Mesenchymal stem cell (in vitro differentiated cells and primary cell): ENCODE data around the gene TDRD9.

Experiments
- DNase-seq: peaks from one replicate; pipeline ENCODE4 v3.0.0-alpha.2; 2013
- H2AFZ ChIP-seq: one replicate; pipeline ENCODE4 v1.6.1; 2013; ENCODE audit warnings: low read depth, mild to moderate bottlenecking, control low read depth, inconsistent platforms, low read length, moderate library complexity
- H2AK5ac ChIP-seq: 2 replicates; pipeline ENCODE4 v1.6.1; 2013; ENCODE audit warnings: low read length, moderate library complexity, mild to moderate bottlenecking, inconsistent platforms; ENCODE audit not compliant: severe bottlenecking
- H2BK120ac ChIP-seq: one replicate; pipeline ENCODE4 v1.6.1; 2013; ENCODE audit warnings: low read depth, mild to moderate bottlenecking, inconsistent platforms, low read length, moderate library complexity
- H2BK12ac ChIP-seq, 2 experiments: one replicate each; pipeline ENCODE4 v1.6.1; 2013; ENCODE audit warnings: inconsistent platforms in 2 of 2, low read length in 2 of 2, mild to moderate bottlenecking in 2 of 2, moderate library complexity in 2 of 2, control low read depth in 1 of 2
- H2BK15ac ChIP-seq: one replicate; pipeline ENCODE4 v1.6.1; 2013; ENCODE audit warnings: mild to moderate bottlenecking, low read depth, inconsistent platforms; ENCODE audit not compliant: poor library complexity, severe bottlenecking
- H2BK5ac ChIP-seq: 2 replicates; pipeline ENCODE4 v1.6.1; 2013; ENCODE audit warnings: low read depth, mild to moderate bottlenecking, low read length, control low read depth, inconsistent platforms; ENCODE audit not compliant: poor library complexity, severe bottlenecking
- H3K14ac ChIP-seq, 2 experiments: one replicate each; pipeline ENCODE4 v1.6.1; 2013; ENCODE audit warnings: inconsistent platforms in 2 of 2, low read length in 2 of 2, control low read depth in 1 of 2, mild to moderate bottlenecking in 1 of 2, moderate library complexity in 1 of 2
- H3K18ac ChIP-seq, 2 experiments: one replicate each; pipeline ENCODE4 v1.6.1; 2013; ENCODE audit warnings: inconsistent platforms in 2 of 2, low read length in 2 of 2, control low read depth in 1 of 2, low read depth in 1 of 2, mild to moderate bottlenecking in 1 of 2
- H3K23ac ChIP-seq, 2 experiments: one replicate each; pipeline ENCODE4 v1.6.1; 2013; ENCODE audit warnings: inconsistent platforms in 2 of 2, low read length in 2 of 2, mild to moderate bottlenecking in 2 of 2, moderate library complexity in 2 of 2, control low read depth in 1 of 2
- H3K27ac ChIP-seq: 2 replicates; pipeline ENCODE4 v1.5.1; 2013; ENCODE audit warnings: mild to moderate bottlenecking, moderate library complexity, low read length, control low read depth, inconsistent platforms; ENCODE audit not compliant: poor library complexity, severe bottlenecking
- H3K27me3 ChIP-seq, 2 experiments: 2 replicates each; pipeline versions ENCODE4 v1.6.1 to v1.7.0; 2013; ENCODE audit warnings: low read length in 2 of 2, mild to moderate bottlenecking in 2 of 2, moderate library complexity in 2 of 2, control low read depth in 1 of 2, inconsistent platforms in 1 of 2; ENCODE audit not compliant: control insufficient read depth in 1 of 2, insufficient read depth in 1 of 2
- H3K36me3 ChIP-seq, 2 experiments: 2 replicates each; pipeline versions ENCODE4 v1.6.1 to v1.7.0; 2013; ENCODE audit warnings: low read length in 2 of 2, control low read depth in 1 of 2, inconsistent platforms in 1 of 2, low read depth in 1 of 2, mild to moderate bottlenecking in 1 of 2; ENCODE audit not compliant: insufficient read depth in 2 of 2, control insufficient read depth in 1 of 2
- H3K4ac ChIP-seq, 2 experiments: one replicate each; pipeline ENCODE4 v1.6.1; 2013; ENCODE audit warnings: inconsistent platforms in 2 of 2, low read length in 2 of 2, mild to moderate bottlenecking in 2 of 2, moderate library complexity in 2 of 2, control low read depth in 1 of 2, low read depth in 1 of 2
- H3K4me1 ChIP-seq: 2 replicates; pipeline ENCODE4 v1.6.1; 2013; ENCODE audit warnings: low read depth, low read length, control low read depth; ENCODE audit not compliant: control insufficient read depth, insufficient read depth
- H3K4me2 ChIP-seq: 2 replicates; pipeline ENCODE4 v1.6.1; 2013; ENCODE audit warnings: low read length, mild to moderate bottlenecking, inconsistent platforms; ENCODE audit not compliant: poor library complexity, severe bottlenecking
- H3K4me3 ChIP-seq, 2 experiments: 2 replicates each; pipeline versions ENCODE4 v1.5.1 to v1.7.0; 2013; ENCODE audit warnings: low read length in 2 of 2, mild to moderate bottlenecking in 2 of 2, control low read depth in 1 of 2, low read depth in 1 of 2; ENCODE audit not compliant: insufficient read depth in 1 of 2
- H3K79me1 ChIP-seq: replicated peaks from 2 replicates; pipeline ENCODE4 v1.6.1; 2013; ENCODE audit warnings: mild to moderate bottlenecking, control low read depth, low read length, inconsistent platforms; ENCODE audit not compliant: poor library complexity, severe bottlenecking
- H3K9ac ChIP-seq: 2 replicates; pipeline ENCODE4 v1.7.0; 2013; ENCODE audit warnings: mild to moderate bottlenecking, low read length, moderate library complexity
- H3K9me3 ChIP-seq: 2 replicates; pipeline ENCODE4 v1.7.0; 2013; ENCODE audit warnings: mild to moderate bottlenecking, low read length; ENCODE audit not compliant: control insufficient read depth
- H4K8ac ChIP-seq: one replicate; pipeline ENCODE4 v1.6.1; 2013; ENCODE audit warnings: inconsistent platforms, mild to moderate bottlenecking, low read length, moderate library complexity
- H4K91ac ChIP-seq: one replicate; pipeline ENCODE4 v1.6.1; 2013; ENCODE audit warnings: mild to moderate bottlenecking, low read length, inconsistent platforms
- WGBS: methylation state at CpG from one replicate; pipeline ENCODE4 v1.1.7; 2013; ENCODE audit warnings: mixed read lengths; 5-methylcytosine and 5-hydroxymethylcytosine counted together

Gene TDRD9

DNA sequence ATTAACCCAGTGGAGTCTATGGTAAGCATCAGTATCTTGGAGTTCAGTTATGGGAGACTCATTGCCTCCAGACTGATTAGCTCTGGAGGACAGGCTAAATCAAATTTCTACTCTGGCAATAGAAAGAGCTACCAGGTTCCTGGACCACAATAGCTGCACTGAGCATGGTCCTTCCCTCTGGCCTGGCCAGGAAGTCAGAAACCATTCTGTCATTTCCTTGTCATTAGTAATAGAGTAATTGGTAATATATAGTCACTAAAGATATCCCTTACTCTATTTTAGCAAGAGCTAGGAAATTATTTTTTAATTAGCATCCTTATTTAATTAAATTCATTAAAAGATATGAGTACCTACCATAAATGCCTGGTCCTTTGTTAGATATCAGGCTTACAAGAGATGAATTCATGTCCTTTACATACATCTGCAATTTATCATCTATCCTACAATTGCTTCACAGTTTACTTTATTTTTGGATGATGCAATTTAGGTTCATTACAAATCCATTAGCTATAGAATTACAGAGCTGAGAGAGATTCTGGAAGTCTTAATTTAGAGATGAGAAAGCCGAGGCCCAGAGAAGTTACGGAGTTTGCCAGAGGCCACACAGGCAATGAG, 23.7 kb upstream of the TDRD9 start:
- Histone ChIP-seq H4K8ac (no peak overlapping the region), H3K79me1 (no peaks in the 10 kb centered on the region), H3K9me3 (no peaks in the 10 kb centered on the region), H3K14ac (no peak overlapping the region), H3K18ac (no peak overlapping the region), H2AK5ac (no peak overlapping the region), H3K27me3 (peaks cover 4% of the 10 kb centered on the region in 2 experiments), H3K9ac (no peak overlapping the region), H2BK12ac (no peak overlapping the region), H3K23ac (no peak overlapping the region), H3K36me3 (peaks cover 0 to 3% of the 10 kb centered on the region in 2 experiments), H2BK120ac (no peak overlapping the region), H3K4me3 (no peak overlapping the region), H3K27ac (no peak overlapping the region), H3K4ac (no peak overlapping the region), H4K91ac (no peak overlapping the region), H2BK15ac (no peak overlapping the region), H2BK5ac (no peak overlapping the region), H3K4me1 (peaks cover 11% of the 10 kb centered on the region), H2AFZ (no peak overlapping the region), H3K4me2 (no peak overlapping the region)
- DNase-seq: no peak
- WGBS: 81% methylated on average over 2 of the region's 2 CpGs

DNA sequence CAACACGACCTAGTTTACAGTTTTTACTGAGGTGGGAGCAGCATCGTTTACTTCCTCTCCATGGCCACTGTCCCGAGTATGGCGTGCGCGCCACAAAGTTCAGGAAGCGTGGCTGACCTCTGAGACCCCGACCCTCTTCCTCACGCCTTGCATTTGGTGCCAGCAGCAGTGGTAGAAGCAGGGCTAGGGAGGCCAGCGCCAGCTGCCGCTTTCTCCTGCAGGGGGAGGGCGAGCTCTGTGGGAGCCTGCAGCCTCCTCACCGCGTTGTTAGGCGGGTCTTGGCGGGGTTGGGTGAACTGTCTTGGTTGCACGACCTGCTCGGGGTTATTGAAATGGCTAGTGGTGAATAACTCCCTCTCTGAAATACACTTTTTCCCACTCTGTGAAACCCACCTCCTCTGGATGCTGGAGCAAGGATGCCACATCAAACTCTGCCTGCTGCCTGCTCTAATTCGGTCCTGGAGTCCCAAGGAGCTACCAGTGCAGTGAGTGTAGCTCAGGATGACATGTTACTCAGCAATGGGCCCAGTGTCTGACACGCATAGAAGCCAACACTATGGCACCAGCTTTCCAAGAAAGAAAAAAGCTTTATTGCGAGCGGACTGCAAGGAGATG, 22.3 kb upstream of the TDRD9 start:
- Histone ChIP-seq H2AFZ (no peak overlapping the region), H4K8ac (no peak overlapping the region), H4K91ac (no peak overlapping the region), H3K4me1 (peaks cover 16% of the 10 kb centered on the region), H2AK5ac (no peak overlapping the region), H3K18ac (no peak overlapping the region), H3K14ac (no peak overlapping the region), H3K9me3 (no peaks in the 10 kb centered on the region), H3K27me3 (peaks cover 2% of the 10 kb centered on the region in 2 experiments), H2BK120ac (no peak overlapping the region), H3K4ac (no peak overlapping the region), H3K23ac (peak overlapping the region in 1 of 2 experiments; percentile 64), H3K36me3 (peaks cover under 1 to 4% of the 10 kb centered on the region in 2 experiments), H3K79me1 (no peaks in the 10 kb centered on the region), H2BK12ac (no peak overlapping the region), H2BK5ac (no peak overlapping the region), H3K4me3 (no peak overlapping the region), H3K4me2 (no peak overlapping the region), H3K9ac (no peak overlapping the region), H2BK15ac (no peak overlapping the region), H3K27ac (no peak overlapping the region)
- 66% methylated on average over 22 of the region's 22 CpGs for WGBS
- DNase-seq: no peak

- H3K27ac ChIP-seq: no peak overlapping the region
- 96% methylated on average over 4 of the region's 4 CpGs for WGBS
- H3K4me3 ChIP-seq: no peak overlapping the region
- no peak overlapping the region for H2BK5ac ChIP-seq
- H2AK5ac ChIP-seq: no peak overlapping the region
- no peak overlapping the region for H3K18ac ChIP-seq
- no peak overlapping the region for H2BK15ac ChIP-seq
- H3K23ac ChIP-seq: no peak overlapping the region
- DNase-seq: no peak
- H3K27me3 ChIP-seq: no peaks in the 10 kb centered on the region
- peaks cover 12 to 25% of the 10 kb centered on the region in 2 experiments for H3K36me3 ChIP-seq
- H3K14ac ChIP-seq: no peak overlapping the region
- H3K4ac ChIP-seq: no peak overlapping the region
- H3K79me1 ChIP-seq: no peaks in the 10 kb centered on the region
- H3K9ac ChIP-seq: no peak overlapping the region
- H4K91ac ChIP-seq: no peak overlapping the region
- no peak overlapping the region for H2BK12ac ChIP-seq
- no peak overlapping the region for H2AFZ ChIP-seq
- peaks cover 14% of the 10 kb centered on the region for H3K4me1 ChIP-seq
- H2BK120ac ChIP-seq: no peak overlapping the region
- no peak overlapping the region for H4K8ac ChIP-seq
- H3K4me2 ChIP-seq: no peak overlapping the region
- H3K9me3 ChIP-seq: no peaks in the 10 kb centered on the region
These were observed 19.7 kb upstream of the TDRD9 start for GRCh38 chr14:103908580-103908979.

DNA sequence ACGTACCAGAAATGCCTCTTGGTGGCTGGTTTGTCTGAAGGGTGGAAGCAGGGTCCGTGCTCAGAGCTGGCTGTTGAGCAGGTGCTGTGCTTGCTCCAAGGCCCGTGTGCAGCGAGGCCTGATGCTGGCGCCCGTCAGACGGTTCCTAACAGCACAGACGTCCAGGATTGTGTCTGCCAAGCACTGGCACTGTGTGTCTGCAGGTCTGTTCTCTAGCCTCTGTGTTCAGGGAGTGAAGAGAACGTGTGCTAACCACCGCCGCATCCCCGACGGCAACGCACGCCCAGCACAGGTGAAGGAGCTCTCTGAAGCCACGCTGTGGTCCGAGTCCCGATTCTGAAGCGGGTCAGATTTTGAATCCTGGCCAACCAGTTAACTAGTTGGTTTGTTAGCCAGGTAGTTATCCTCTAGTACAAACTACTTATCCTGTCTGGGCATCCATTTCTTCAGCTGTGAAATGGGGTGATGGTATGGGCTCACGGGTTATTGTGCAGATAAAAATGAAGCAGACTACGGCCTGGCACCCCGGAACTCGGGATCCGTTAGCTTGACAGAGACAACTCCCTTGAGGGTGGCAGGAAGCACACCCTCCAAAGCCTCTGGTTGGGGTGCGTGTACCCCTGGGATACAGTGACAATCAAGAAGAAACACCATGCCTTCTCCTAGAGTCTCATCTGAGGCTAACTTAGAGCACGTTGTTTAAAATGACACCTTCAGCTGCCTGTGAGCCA, 18.6 kb upstream of the TDRD9 start:
- Histone ChIP-seq H2BK5ac (no peak overlapping the region), H2AFZ (no peak overlapping the region), H3K23ac (no peak overlapping the region), H3K18ac (no peak overlapping the region), H2BK12ac (no peak overlapping the region), H2AK5ac (peak overlapping the region; percentile 89), H3K4me3 (peak overlapping the region in 1 of 2 experiments; percentile 17), H4K91ac (no peak overlapping the region), H3K4me1 (peaks cover 14% of the 10 kb centered on the region), H3K9me3 (no peaks in the 10 kb centered on the region), H3K36me3 (peaks cover 15 to 36% of the 10 kb centered on the region in 2 experiments), H3K9ac (peak overlapping the region; percentile 47), H2BK120ac (no peak overlapping the region), H3K14ac (no peak overlapping the region), H3K27ac (no peak overlapping the region), H3K4me2 (no peak overlapping the region), H3K27me3 (no peaks in the 10 kb centered on the region), H2BK15ac (no peak overlapping the region), H4K8ac (no peak overlapping the region), H3K4ac (no peak overlapping the region), H3K79me1 (peaks cover 1% of the 10 kb centered on the region)
- WGBS: 92% methylated on average over 25 of the region's 26 CpGs
- DNase-seq: no peak
